Mucosa of stomach (tissue), 1 donor: ENCODE measurements around the gene WDR91.

Experiments
- H3K27me3 ChIP-seq: one replicate; pipeline ENCODE4 v1.7.0; 2013; ENCODE audit warnings: mild to moderate bottlenecking, low read length; ENCODE audit not compliant: control insufficient read depth, insufficient read depth
- H3K36me3 ChIP-seq: one replicate; pipeline ENCODE4 v1.7.0; 2013; ENCODE audit warnings: low read length; ENCODE audit not compliant: control insufficient read depth, insufficient read depth
- H3K4me1 ChIP-seq: one replicate; pipeline ENCODE4 v1.7.0; 2013; ENCODE audit warnings: mild to moderate bottlenecking, low read length; ENCODE audit not compliant: control insufficient read depth, insufficient read depth
- H3K4me3 ChIP-seq: one replicate; pipeline ENCODE4 v1.7.0; 2013; ENCODE audit warnings: low read length
- H3K9ac ChIP-seq: one replicate; pipeline ENCODE4 v1.7.0; 2013; ENCODE audit warnings: mild to moderate bottlenecking, low read length, moderate library complexity
- H3K9me3 ChIP-seq: one replicate; pipeline ENCODE4 v1.7.0; 2013; ENCODE audit warnings: mild to moderate bottlenecking, low read length, moderate library complexity; ENCODE audit not compliant: control insufficient read depth
- donor health status: Pancreatic carcinoma.

WDR91 gene

DNA sequence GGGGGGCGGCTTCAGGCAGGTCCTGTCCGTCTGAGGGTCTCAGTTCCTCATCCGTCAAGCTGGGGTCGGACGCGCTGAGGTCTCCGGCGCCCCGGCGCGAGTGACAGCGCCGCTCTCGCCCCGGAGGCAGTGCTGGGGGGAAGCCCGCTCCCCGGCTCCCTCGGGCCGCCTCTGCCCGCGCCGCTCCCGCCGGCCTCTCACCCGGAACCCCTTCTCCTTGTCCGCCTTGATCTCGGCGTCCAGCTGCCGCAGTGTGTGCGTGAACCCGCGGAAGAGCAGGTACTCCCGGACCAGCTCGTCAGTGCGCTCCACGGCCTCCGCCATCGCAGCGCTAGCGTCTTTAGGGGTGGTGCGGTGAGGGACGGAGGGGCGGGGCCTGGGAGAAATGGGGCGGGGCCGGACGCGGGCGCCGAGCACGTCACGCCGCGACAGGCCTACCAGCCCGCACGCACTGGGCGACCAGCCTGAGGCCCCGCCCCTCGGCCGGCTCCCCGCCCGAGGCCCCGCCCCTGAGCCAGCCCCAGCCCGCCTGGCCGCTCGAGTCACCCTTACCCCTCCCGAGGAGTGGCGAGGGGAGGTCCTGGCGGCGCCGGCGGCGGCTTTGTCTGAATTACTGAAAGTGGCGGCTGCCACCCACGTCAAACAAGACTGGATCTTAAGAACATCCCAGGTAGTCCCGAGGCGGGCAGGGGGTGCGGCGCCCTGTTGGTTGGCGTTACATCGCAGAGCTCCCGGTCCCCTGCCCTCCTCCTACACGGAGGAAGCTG, at the start of gene WDR91:
WDR91 (minus strand) TSS at position 348 of the 767 bp plus-strand sequence; CDS start at position 324, 24 bp downstream.
- Histone ChIP-seq H3K27me3 (no peaks in the 10 kb centered on the region), H3K9ac (peak within 1 kb of the TSS; percentile 91), H3K4me1 (peaks cover 15% of the 10 kb centered on the region), H3K36me3 (no peaks in the 10 kb centered on the region), H3K9me3 (no peaks in the 10 kb centered on the region), H3K4me3 (peak within 1 kb of the TSS; percentile 75)

DNA sequence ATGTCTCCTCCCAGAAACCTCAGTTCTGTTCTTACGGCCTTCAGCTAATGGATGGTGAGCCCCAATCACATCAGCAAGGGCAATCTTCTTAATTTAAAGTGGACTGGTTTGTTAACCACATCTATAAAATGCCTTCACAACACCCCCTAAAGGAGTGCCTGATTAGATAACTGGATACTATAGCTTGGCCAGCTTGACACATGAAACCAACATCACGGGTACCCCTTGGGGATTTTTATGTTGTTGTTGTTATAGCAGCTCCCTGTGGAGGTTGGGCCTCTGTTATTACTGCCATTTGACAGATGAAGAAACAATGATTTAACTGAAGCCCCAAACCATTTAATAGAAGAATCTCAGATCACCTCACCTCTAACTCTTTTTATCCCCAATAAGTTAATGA, 49.1 kb upstream of the WDR91 start:
- Histone ChIP-seq H3K4me1 (peaks cover 8% of the 10 kb centered on the region), H3K9ac (no peak overlapping the region), H3K36me3 (no peaks in the 10 kb centered on the region), H3K27me3 (no peaks in the 10 kb centered on the region), H3K9me3 (no peaks in the 10 kb centered on the region), H3K4me3 (no peak overlapping the region)

DNA sequence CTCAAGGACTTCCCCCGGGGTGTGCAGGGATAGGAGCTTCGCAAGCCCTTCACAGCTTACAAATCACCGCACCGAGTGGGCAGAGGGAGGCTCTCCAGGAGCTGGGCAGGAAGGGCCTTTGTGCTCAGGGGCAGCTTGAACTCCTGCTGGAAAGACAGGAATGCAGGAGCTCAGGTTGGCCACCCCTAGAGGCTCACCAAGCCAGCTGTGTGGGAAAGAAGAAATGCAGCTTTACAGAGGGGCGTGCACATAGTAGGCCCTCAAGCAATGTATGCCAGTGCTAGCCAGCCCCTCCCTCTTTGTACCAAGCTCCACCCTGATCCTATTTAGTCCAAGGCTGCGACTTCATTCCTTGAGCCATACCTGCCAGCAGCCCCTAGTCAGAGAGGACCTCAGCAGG, 48.4 kb upstream of the WDR91 start:
- H3K27me3 ChIP-seq: no peaks in the 10 kb centered on the region
- H3K36me3 ChIP-seq: no peaks in the 10 kb centered on the region
- no peak overlapping the region for H3K9ac ChIP-seq
- peaks cover 8% of the 10 kb centered on the region for H3K4me1 ChIP-seq
- H3K4me3 ChIP-seq: no peak overlapping the region
- no peaks in the 10 kb centered on the region for H3K9me3 ChIP-seq

DNA sequence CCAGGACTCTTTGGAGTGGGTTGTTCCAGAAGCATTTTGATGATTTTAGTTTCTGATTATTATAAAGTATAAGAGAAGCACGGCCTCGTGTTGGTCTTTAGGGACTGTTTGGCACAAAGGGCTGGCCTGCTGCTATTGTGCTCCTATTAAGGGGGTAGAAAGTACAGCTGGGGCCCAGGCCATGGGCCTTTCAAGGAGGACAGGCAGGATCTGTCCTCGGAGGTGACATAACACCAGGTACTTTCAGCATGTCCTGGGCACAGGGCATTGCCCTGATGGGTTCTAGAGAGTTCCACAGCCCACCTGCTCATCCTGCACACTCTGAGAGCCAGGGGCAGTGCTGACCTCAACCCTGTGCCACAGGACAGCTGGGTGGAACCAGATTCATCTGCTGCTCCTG, 47.3 kb upstream of the WDR91 start:
- peaks cover 15% of the 10 kb centered on the region for H3K4me1 ChIP-seq

DNA sequence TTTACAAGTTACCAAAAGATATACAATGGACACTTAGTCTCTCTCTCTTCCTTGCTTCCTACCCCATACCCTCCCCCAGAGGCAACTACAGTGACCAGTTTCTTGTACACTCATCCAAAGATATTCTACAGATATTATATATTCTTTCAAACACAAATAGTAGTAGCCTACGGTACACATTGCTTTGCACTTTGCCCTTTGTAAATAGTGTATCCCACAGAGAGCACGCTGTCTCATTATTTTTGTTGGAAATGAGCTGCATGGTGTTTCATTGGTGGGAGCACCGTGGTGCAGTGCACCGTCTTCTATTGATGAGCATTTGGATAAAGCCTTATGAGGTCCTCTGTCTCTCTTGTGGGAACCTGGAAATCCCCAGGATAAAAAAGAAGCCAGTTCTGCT, 46.5 kb upstream of the WDR91 start:
- Histone ChIP-seq H3K9me3 (no peaks in the 10 kb centered on the region), H3K27me3 (no peaks in the 10 kb centered on the region), H3K36me3 (no peaks in the 10 kb centered on the region), H3K4me1 (peaks cover 15% of the 10 kb centered on the region), H3K9ac (no peak overlapping the region), H3K4me3 (no peak overlapping the region)

More for the DNA sequence above, 47.3 kb upstream of the WDR91 start:
- no peaks in the 10 kb centered on the region for H3K27me3 ChIP-seq
- H3K9ac ChIP-seq: no peak overlapping the region
- H3K36me3 ChIP-seq: no peaks in the 10 kb centered on the region
- no peak overlapping the region for H3K4me3 ChIP-seq
- no peaks in the 10 kb centered on the region for H3K9me3 ChIP-seq

DNA sequence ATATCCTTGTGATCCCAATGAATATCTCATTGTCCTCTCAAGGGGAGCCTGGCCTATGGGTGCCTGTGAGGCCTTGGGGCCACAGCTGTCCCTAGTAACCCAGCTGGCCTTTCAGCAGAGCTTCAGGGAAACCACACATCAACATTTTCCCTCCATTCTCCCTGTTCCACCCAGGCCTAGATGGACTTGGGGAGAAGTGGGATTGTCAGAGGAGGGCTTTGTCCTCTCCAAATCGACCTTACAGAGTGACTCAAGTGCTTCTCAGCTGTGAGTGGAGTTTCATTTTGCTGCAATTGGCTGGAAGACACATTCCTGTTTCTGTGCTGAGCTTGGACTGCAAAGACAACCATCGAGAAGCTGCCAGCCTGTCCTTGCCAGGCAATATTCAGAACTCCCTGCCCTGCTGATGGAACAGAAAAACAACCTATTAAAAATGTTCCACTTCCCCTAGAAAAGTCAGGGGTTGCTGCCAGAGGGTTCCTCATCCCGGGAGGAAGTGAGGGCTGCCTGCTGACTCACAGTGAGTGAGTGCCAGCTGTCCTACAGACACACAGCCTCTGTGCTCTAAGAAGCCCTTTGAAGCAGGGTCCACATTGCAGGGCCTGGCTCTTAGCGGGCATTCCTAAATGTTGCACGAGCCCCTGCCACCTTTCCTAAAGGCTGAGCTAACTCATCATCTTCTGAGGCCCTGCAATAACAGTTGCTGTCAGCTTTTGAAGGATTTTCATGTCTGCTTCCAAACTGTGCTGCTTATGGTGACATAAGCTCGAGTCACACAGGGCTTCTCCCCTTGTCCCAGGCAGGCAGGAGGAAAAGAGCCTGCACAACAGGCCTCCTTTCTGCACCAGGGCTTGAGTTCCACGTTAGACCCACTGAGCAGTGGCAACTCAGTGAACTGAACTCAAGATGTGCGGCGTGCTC, 42.8 kb upstream of the WDR91 start:
- H3K9me3 ChIP-seq: no peaks in the 10 kb centered on the region
- H3K4me3 ChIP-seq: no peak overlapping the region
- no peak overlapping the region for H3K9ac ChIP-seq
- H3K36me3 ChIP-seq: no peaks in the 10 kb centered on the region
- no peaks in the 10 kb centered on the region for H3K27me3 ChIP-seq
- H3K4me1 ChIP-seq: peaks cover 15% of the 10 kb centered on the region

DNA sequence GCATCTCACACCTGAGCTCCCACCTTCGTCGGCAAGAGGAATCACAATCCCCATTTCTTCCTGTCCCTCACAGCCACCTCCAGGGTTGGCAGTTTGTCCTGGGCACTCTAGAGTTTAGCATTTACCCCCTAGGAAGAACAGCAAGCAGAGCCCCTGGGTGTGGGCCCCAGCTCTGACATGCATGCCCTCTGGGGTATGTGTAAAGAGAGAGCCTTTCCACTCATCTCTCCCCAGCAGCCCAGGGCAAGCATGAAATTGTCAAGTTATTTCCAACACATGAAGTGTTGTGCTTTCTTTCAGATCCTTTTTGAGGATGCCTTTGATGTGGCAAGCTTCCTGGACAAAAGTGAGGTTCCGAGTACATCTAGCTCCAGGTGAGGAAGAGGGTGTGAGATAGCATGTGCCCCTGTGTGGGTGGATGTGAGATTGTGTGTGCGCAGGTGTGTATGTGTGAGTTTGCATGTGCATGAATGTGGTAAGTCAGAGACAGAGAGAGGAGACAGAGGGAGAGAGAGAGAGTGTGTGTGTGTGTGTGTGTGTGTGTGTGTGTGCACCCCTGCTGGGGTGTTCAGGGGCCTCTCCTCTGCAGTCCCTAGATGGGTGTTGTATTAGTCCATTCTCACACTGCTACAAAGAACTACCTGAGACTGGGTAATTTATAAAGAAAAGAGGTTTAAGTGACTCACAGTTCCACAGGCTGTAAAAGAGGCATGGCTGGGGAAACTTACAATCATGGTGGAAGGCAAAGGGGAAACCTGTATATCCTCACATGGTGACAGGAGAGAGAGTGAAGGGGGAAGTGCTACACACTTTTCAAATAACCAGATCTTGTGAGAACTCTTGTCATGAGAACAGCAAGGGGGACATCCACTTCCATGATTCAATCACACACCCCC, 40.4 kb upstream of the WDR91 start:
- Histone ChIP-seq H3K4me3 (no peak overlapping the region), H3K9me3 (no peaks in the 10 kb centered on the region), H3K27me3 (no peaks in the 10 kb centered on the region), H3K9ac (no peak overlapping the region), H3K36me3 (no peaks in the 10 kb centered on the region), H3K4me1 (peaks cover 8% of the 10 kb centered on the region)

DNA sequence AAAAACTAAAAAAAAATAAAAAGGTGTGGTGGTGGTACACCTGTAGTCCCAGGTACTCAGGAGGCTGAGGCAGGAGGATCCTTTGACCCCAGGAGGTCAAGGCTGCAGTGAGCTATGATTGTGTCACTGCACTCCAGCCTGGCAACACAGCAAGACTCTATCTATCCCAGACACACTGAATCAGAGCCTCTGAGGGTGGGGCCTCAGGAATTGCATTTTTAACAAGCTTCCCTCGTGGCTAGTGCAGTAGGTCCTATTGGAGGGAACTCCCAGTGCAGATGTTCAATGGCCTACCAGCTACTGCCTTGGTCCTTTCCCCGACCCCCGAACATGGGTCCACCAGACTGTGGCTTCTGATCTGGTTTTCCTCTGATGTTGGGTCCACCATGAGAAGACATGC, 37.2 kb upstream of the WDR91 start:
- Histone ChIP-seq H3K4me3 (no peak overlapping the region), H3K9me3 (no peaks in the 10 kb centered on the region), H3K4me1 (no peaks in the 10 kb centered on the region), H3K36me3 (no peaks in the 10 kb centered on the region), H3K27me3 (no peaks in the 10 kb centered on the region), H3K9ac (no peak overlapping the region)

GRCh38 chr7:135247746-135248471, 36.6 kb upstream of the WDR91 start:
- Histone ChIP-seq H3K9ac (no peak overlapping the region), H3K4me1 (no peaks in the 10 kb centered on the region), H3K9me3 (no peaks in the 10 kb centered on the region), H3K27me3 (no peaks in the 10 kb centered on the region), H3K4me3 (no peak overlapping the region), H3K36me3 (no peaks in the 10 kb centered on the region)

- Histone ChIP-seq H3K36me3 (no peaks in the 10 kb centered on the region), H3K4me1 (no peaks in the 10 kb centered on the region), H3K9me3 (no peaks in the 10 kb centered on the region), H3K4me3 (no peak overlapping the region), H3K27me3 (no peaks in the 10 kb centered on the region), H3K9ac (no peak overlapping the region)
Measured at GRCh38 chr7:135246191-135246825, 35.0 kb upstream of the WDR91 start.
